ENCODE data around the gene CYP4F2. TPM values are rescaled to one million over a fixed set of nuclear protein-coding genes. Genes with fewer than 3 reads are reported as not detected.
"Not testable (repeated sequence)": the region's sequence is repeated elsewhere in the genome, so short reads cannot be mapped to it uniquely, and the experiment has no call there.

CYP4F2 gene
- total and polyA plus RNA-seq, 2 donors (not counting 1 experiment from before 2014, with no cell fraction given): not detected

DNA sequence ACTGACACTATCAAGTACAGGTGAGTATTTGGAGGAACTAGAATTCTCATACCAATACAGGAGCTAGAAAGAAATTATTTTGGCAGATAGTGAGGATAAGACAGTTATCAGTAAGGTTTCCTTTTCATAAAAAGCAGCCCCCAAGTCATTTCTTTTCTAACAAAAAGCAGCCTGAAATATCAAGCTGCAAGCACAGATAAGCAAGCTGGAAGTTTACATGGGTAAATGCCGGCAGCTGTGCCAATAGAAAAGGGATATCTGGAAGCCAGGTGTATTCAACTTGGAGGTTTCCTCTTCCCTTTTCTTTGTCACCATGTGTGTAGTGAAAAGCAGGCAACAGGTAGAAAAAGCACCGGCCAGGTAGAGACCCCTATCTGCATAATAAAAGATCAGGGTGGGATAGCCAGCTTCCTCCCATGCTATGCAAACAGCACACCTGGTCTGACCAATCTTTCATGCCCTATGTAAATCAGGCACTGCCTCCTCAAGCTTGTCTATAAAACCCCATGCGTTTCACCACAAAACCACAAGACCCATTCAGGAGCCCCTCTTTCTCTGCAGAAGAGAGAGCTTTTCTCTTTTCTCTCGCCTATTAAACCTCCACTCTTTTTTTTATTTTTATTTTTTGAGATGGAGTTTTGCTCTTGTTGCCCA, 22.9 kb downstream of the CYP4F2 start:
- Histone ChIP-seq H3K9ac (ENCODE audit: insufficient read depth, low read length) (no peak overlapping the region), H3K9me3 (ENCODE audit: control insufficient read depth, insufficient read depth, low read depth, low read length) (no peaks in the 10 kb centered on the region), H3K4me2 (ENCODE audit: extremely low read depth, insufficient read depth, low read length) (no peak overlapping the region), H4K20me1 (ENCODE audit: control insufficient read depth, extremely low read depth, insufficient read depth, low read length) (no peaks in the 10 kb centered on the region), H3K4me3 (replicated peaks in 1 of 4; ENCODE audit: control extremely low read depth in 1 of 4, insufficient read depth in 1 of 4, low read depth in 3 of 4, low read length in 4 of 4) (no peak overlapping the region), H2AFZ (ENCODE audit: low read length) (no peak overlapping the region), H3K27ac (ENCODE audit: insufficient read depth, low read length) (no peak overlapping the region), H3K27me3 (ENCODE audit: control insufficient read depth, insufficient read depth, low read length) (no peaks in the 10 kb centered on the region), H3K36me3 (ENCODE audit: control insufficient read depth, insufficient read depth, low read length) (no peaks in the 10 kb centered on the region), H3K79me2 (ENCODE audit: control insufficient read depth, insufficient read depth, low read length) (no peaks in the 10 kb centered on the region), H3K4me1 (ENCODE audit: control insufficient read depth, extremely low read depth, insufficient read depth, low read length) (no peaks in the 10 kb centered on the region)
- TF ChIP-seq, protein P1, sequence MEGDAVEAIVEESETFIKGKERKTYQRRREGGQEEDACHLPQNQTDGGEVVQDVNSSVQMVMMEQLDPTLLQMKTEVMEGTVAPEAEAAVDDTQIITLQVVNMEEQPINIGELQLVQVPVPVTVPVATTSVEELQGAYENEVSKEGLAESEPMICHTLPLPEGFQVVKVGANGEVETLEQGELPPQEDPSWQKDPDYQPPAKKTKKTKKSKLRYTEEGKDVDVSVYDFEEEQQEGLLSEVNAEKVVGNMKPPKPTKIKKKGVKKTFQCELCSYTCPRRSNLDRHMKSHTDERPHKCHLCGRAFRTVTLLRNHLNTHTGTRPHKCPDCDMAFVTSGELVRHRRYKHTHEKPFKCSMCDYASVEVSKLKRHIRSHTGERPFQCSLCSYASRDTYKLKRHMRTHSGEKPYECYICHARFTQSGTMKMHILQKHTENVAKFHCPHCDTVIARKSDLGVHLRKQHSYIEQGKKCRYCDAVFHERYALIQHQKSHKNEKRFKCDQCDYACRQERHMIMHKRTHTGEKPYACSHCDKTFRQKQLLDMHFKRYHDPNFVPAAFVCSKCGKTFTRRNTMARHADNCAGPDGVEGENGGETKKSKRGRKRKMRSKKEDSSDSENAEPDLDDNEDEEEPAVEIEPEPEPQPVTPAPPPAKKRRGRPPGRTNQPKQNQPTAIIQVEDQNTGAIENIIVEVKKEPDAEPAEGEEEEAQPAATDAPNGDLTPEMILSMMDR (conservative IDR thresholded peaks at IDR 0.05 in 1 of 2, IDR thresholded peaks at IDR 0.05 in 1 of 2; ENCODE audit: low read depth in 1 of 2, low read length in 2 of 2): no peak
- TF ChIP-seq EZH2 (IDR thresholded peaks at IDR 0.05; ENCODE audit: low read length, missing control alignments): no peak
- DNase-seq (ENCODE audit: low read depth in 2 of 2): no peak

DNA sequence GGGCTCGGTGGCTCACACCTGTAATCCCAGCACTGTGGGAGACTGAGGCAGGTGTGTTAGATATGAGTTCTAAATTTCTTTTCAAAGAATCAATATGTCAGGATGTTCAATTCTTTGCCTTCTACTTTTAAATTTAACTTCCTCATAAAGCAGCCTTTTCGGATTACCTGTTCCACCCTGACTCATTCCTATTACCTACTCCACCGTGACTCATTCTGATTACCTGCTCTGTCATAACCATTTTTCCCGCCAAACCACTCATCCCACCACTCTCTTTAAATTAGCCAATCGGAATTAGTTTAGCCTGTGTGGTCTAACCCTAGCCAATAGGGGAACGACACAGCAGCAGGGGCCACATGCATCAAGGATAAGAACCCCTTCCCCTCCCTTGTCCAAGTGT, 24.1 kb downstream of the CYP4F2 start:
- H2AFZ ChIP-seq (ENCODE audit: low read length); H3K9me3 ChIP-seq (ENCODE audit: control insufficient read depth, insufficient read depth, low read depth, low read length); H3K9ac ChIP-seq (ENCODE audit: insufficient read depth, low read length); H3K27ac ChIP-seq (ENCODE audit: insufficient read depth, low read length); H3K27me3 ChIP-seq (ENCODE audit: control insufficient read depth, insufficient read depth, low read length); H3K4me1 ChIP-seq (ENCODE audit: control insufficient read depth, extremely low read depth, insufficient read depth, low read length); DNase-seq (ENCODE audit: low read depth in 2 of 2); H3K4me3 ChIP-seq (replicated peaks in 1 of 4; ENCODE audit: control extremely low read depth in 1 of 4, insufficient read depth in 1 of 4, low read depth in 3 of 4, low read length in 4 of 4); H3K4me2 ChIP-seq (ENCODE audit: extremely low read depth, insufficient read depth, low read length); H4K20me1 ChIP-seq (ENCODE audit: control insufficient read depth, extremely low read depth, insufficient read depth, low read length); H3K79me2 ChIP-seq (ENCODE audit: control insufficient read depth, insufficient read depth, low read length); H3K36me3 ChIP-seq (ENCODE audit: control insufficient read depth, insufficient read depth, low read length): not testable (repeated sequence)

DNA sequence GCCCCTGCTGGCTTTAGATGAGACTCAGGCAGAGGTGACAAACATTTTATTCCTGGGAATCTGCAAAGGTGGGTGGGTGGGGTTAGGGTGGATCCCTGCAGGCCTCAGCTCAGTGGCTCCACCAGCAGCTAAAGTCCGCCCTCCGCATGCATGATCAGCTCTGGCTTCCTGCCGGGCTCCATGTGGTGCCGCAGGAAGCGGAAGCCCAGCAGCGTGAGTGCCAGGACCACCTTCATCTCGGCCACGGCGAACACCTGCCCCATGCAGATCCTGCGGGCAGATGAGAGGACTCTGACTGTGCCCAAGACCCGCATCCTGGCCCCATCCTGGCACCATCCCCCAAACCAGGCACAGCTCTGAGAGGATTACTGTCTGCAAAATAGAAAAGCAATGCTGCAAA, 26.3 kb downstream of the CYP4F2 start:
- H3K27me3 ChIP-seq (ENCODE audit: control insufficient read depth, insufficient read depth, low read length): no peaks in the 10 kb centered on the region
- H3K27ac ChIP-seq (ENCODE audit: insufficient read depth, low read length): no peak overlapping the region
- no peak overlapping the region for H3K4me3 ChIP-seq (replicated peaks in 1 of 4; ENCODE audit: control extremely low read depth in 1 of 4, insufficient read depth in 1 of 4, low read depth in 3 of 4, low read length in 4 of 4)
- no peaks in the 10 kb centered on the region for H3K9me3 ChIP-seq (ENCODE audit: control insufficient read depth, insufficient read depth, low read depth, low read length)
- H4K20me1 ChIP-seq (ENCODE audit: control insufficient read depth, extremely low read depth, insufficient read depth, low read length): no peaks in the 10 kb centered on the region
- DNase-seq (ENCODE audit: low read depth in 2 of 2): no peak
- no peak overlapping the region for H3K4me2 ChIP-seq (ENCODE audit: extremely low read depth, insufficient read depth, low read length)
- H3K36me3 ChIP-seq (ENCODE audit: control insufficient read depth, insufficient read depth, low read length): no peaks in the 10 kb centered on the region
- H2AFZ ChIP-seq (ENCODE audit: low read length): no peak overlapping the region
- H3K79me2 ChIP-seq (ENCODE audit: control insufficient read depth, insufficient read depth, low read length): no peaks in the 10 kb centered on the region
- TF ChIP-seq, protein P1 (conservative IDR thresholded peaks at IDR 0.05 in 1 of 2, IDR thresholded peaks at IDR 0.05 in 1 of 2; ENCODE audit: low read depth in 1 of 2, low read length in 2 of 2): no peak
- no peak for TF ChIP-seq EZH2 (IDR thresholded peaks at IDR 0.05; ENCODE audit: low read length, missing control alignments)
- no peaks in the 10 kb centered on the region for H3K4me1 ChIP-seq (ENCODE audit: control insufficient read depth, extremely low read depth, insufficient read depth, low read length)
- no peak overlapping the region for H3K9ac ChIP-seq (ENCODE audit: insufficient read depth, low read length)
